Prostate gland (tissue), 2 donors: Measurements from ENCODE around the gene CGNL1.

Experiments
- CTCF ChIP-seq, 4 experiments: fragments of 200-600 bp in 2 of 4; fragments of 450-650 bp in 2 of 4; sonication (generic) in 2 of 4; IDR thresholded peaks; 1 replicate in 3 of 4; 2 replicates in 1 of 4; pipeline ENCODE4 v1.5.1; 2016 to 2019; ENCODE audit warnings: antibody characterized with exemption in 4 of 4, mild to moderate bottlenecking in 2 of 4, moderate library complexity in 2 of 4
- POLR2A ChIP-seq: fragments of 450-650 bp; IDR thresholded peaks from one replicate; pipeline ENCODE4 v1.6.1; 2016; ENCODE audit warnings: antibody characterized with exemption, mild to moderate bottlenecking

- no peak for TF ChIP-seq CTCF (IDR thresholded peaks at IDR 0.05)
- no peak for TF ChIP-seq POLR2A
Measured at GRCh38 chr15:57596301-57596855, 220.1 kb downstream of the CGNL1 start.
